ENCODE results near the gene C2orf42. TPM values are rescaled to one million over a fixed set of nuclear protein-coding genes. Genes with fewer than 3 reads are reported as not detected.
A peak's percentile ranks its signal among the peaks of the same experiment; 100 is the strongest.

Gene C2orf42
- total and polyA plus RNA-seq, 10 of the 15 experiments (the other 5 are each of a cell fraction or from before 2014, with no cell fraction given) = 5.5 to 19.8 (median 11.5) TPM

- TF ChIP-seq SRF (IDR thresholded peaks at IDR 0.05; ENCODE audit: low read depth in 2 of 2, low read length in 2 of 2) (no peak), NR2C1 (IDR thresholded peaks at IDR 0.05) (no peak), STAT3 (IDR thresholded peaks at IDR 0.05; ENCODE audit: low read depth, low read length) (no peak), HCFC1 (IDR thresholded peaks at IDR 0.05; ENCODE audit: low read length) (no peak), MTA3 (IDR thresholded peaks at IDR 0.05; ENCODE audit: borderline replicate concordance, low read length) (peak; percentile 85), FOXM1 (IDR thresholded peaks at IDR 0.05; ENCODE audit: low read depth, low read length) (peak; percentile 87), NKRF (conservative IDR thresholded peaks at IDR 0.05) (no peak), RBBP5 (conservative IDR thresholded peaks at IDR 0.05) (no peak), GATAD2B (conservative IDR thresholded peaks at IDR 0.05; ENCODE audit: low read depth) (no peak), GABPA (IDR thresholded peaks at IDR 0.05; ENCODE audit: low read depth) (no peak), PAX5 (IDR thresholded peaks at IDR 0.05; ENCODE audit: borderline replicate concordance, low read depth, low read length) (no peak), USF1 (IDR thresholded peaks at IDR 0.05; ENCODE audit: borderline replicate concordance, extremely low read length, insufficient read depth, low read depth, low read length) (no peak), IRF5 (IDR thresholded peaks at IDR 0.05; ENCODE audit: borderline replicate concordance) (no peak), WRNIP1 (IDR thresholded peaks at IDR 0.05; ENCODE audit: borderline replicate concordance, low read depth, low read length) (no peak), SUZ12 (IDR thresholded peaks at IDR 0.05; ENCODE audit: unreplicated experiment) (no peak), MYC (IDR thresholded peaks at IDR 0.05; ENCODE audit: insufficient read depth, insufficient read length, insufficient replicate concordance, low read length, severe bottlenecking) (no peak), ZNF622 (IDR thresholded peaks at IDR 0.05) (no peak), BCLAF1 (IDR thresholded peaks at IDR 0.05) (no peak), CHD2 (IDR thresholded peaks at IDR 0.05; ENCODE audit: borderline replicate concordance, low read depth, low read length) (no peak), KDM1A (IDR thresholded peaks at IDR 0.05; ENCODE audit: borderline replicate concordance) (no peak), POLR2AphosphoS5 (IDR thresholded peaks at IDR 0.05; ENCODE audit: low read length) (no peak), EZH2 (IDR thresholded peaks at IDR 0.05; ENCODE audit: borderline replicate concordance, control insufficient read depth, low read depth, low read length) (no peak), NR2F1 (conservative IDR thresholded peaks at IDR 0.05) (no peak), MTA2 (IDR thresholded peaks at IDR 0.05; ENCODE audit: low read depth) (peak; percentile 26; the same call in 1 of the 2 replicates)
Measured at GRCh38 chr2:70133491-70134322, 57.1 kb downstream of the C2orf42 start (continued).
